SK-N-SH (cell line): ENCODE data around the gene SP2. TPM values are rescaled to one million over a fixed set of nuclear protein-coding genes. Genes with fewer than 3 reads are reported as not detected.

ENCODE experiments used
- CTCF ChIA-PET: fragments of 300-600, 350-600 bp; formaldehyde crosslinking; extraction: SDS; loops from one replicate; lab custom pipeline; 2021; lab: Yijun Ruan, JAX
- POLR2A ChIA-PET: fragments of 350-600 bp; sonication (Branson Sonifier 250); formaldehyde crosslinking; extraction: SDS; loops from one replicate; lab custom pipeline; 2020; ENCODE audit warnings: antibody characterized with exemption, inconsistent platforms; lab: Yijun Ruan, JAX
- DNase-seq: peaks from one replicate; pipeline ENCODE4 v3.0.0; 2012
- H2AFZ ChIP-seq: fragments of 200-600 bp; sonication (generic); 2 replicates; pipeline ENCODE4 v1.8.1; 2016; ENCODE audit warnings: antibody characterized with exemption, mild to moderate bottlenecking, low read depth
- H3F3A ChIP-seq: fragments of 200-600 bp; sonication (generic); replicated peaks from 2 replicates; pipeline ENCODE3; 2016; ENCODE audit warnings: antibody characterized with exemption, mild to moderate bottlenecking; ENCODE audit not compliant: insufficient read depth
- H3K27ac ChIP-seq, 2 experiments: fragments of 200-500 bp in 1 of 2; fragments of 200-600 bp in 1 of 2; sonication (Bioruptor generic) in 1 of 2; sonication (generic), shearing (Covaris generic) in 1 of 2; 2 replicates each; pipeline versions ENCODE4 v1.5.1 to v1.6.1; 2014 to 2016; ENCODE audit warnings: low read depth in 2 of 2, inconsistent platforms in 1 of 2, low read length in 1 of 2, mild to moderate bottlenecking in 1 of 2, mixed read lengths in 1 of 2
- H3K27me3 ChIP-seq: fragments of 200-600 bp; sonication (generic), shearing (Covaris generic); 2 replicates; pipeline ENCODE4 v1.6.1; 2016; ENCODE audit warnings: mixed run types; ENCODE audit not compliant: insufficient read depth
- H3K36me3 ChIP-seq, 2 experiments: fragments of 200-500 bp in 1 of 2; fragments of 200-600 bp in 1 of 2; sonication (Bioruptor generic) in 1 of 2; sonication (generic) in 1 of 2; replicated peaks in 1 of 2; 2 replicates each; pipeline versions ENCODE3 to v1.5.1; 2014 to 2016; ENCODE audit warnings: low read length in 1 of 2, mild to moderate bottlenecking in 1 of 2; ENCODE audit not compliant: insufficient read depth in 2 of 2, control insufficient read depth in 1 of 2
- H3K4me1 ChIP-seq, 2 experiments: fragments of 200-500 bp in 1 of 2; fragments of 200-600 bp in 1 of 2; sonication (Bioruptor generic) in 1 of 2; sonication (generic), shearing (Covaris generic) in 1 of 2; 2 replicates each; pipeline versions ENCODE4 v1.5.1 to v1.6.1; 2014 to 2016; ENCODE audit warnings: low read depth in 1 of 2, low read length in 1 of 2, mixed run types in 1 of 2; ENCODE audit not compliant: insufficient read depth in 2 of 2, control insufficient read depth in 1 of 2
- H3K4me2 ChIP-seq: fragments of 200-600 bp; sonication (generic), shearing (Covaris generic); 2 replicates; pipeline ENCODE4 v1.6.1; 2017; ENCODE audit warnings: mixed run types
- H3K4me3 ChIP-seq, 2 experiments: fragments of 200-500 bp in 1 of 2; fragments of 200-600 bp in 1 of 2; sonication (Bioruptor generic) in 1 of 2; sonication (generic), shearing (Covaris generic) in 1 of 2; 2 replicates each; pipeline versions ENCODE4 v1.5.1 to v1.8.1; 2014 to 2016; ENCODE audit warnings: low read depth in 2 of 2, inconsistent platforms in 1 of 2, low read length in 1 of 2, mild to moderate bottlenecking in 1 of 2, mixed read lengths in 1 of 2, moderate library complexity in 1 of 2
- H3K79me2 ChIP-seq: fragments of 200-600 bp; sonication (generic); 2 replicates; pipeline ENCODE4 v1.8.1; 2017; ENCODE audit warnings: mild to moderate bottlenecking; ENCODE audit not compliant: insufficient read depth
- H3K9ac ChIP-seq: fragments of 200-600 bp; sonication (generic); 2 replicates; pipeline ENCODE4 v1.6.1; 2017; ENCODE audit warnings: mixed run types
- H3K9me2 ChIP-seq: fragments of 200-600 bp; sonication (generic); 2 replicates; pipeline ENCODE4 v1.6.1; 2017; ENCODE audit warnings: mixed run types
- H3K9me3 ChIP-seq: fragments of 200-600 bp; sonication (generic); 2 replicates; pipeline ENCODE4 v1.6.1; 2017; ENCODE audit warnings: mixed run types, mild to moderate bottlenecking, moderate library complexity
- H4K20me1 ChIP-seq: fragments of 200-600 bp; sonication (generic); 2 replicates; pipeline ENCODE4 v1.6.1; 2017; ENCODE audit warnings: mild to moderate bottlenecking, mixed run types; ENCODE audit not compliant: insufficient read depth
- CHD2 ChIP-seq: fragments of 150-350 bp; IDR thresholded peaks from 2 replicates; pipeline ENCODE4 v1.6.1; 2018; ENCODE audit warnings: low read length; ENCODE audit not compliant: partially characterized antibody
- CTCF ChIP-seq: fragments of 200-600 bp; sonication (generic); IDR thresholded peaks from 2 replicates; pipeline ENCODE4 v1.6.1; 2017; ENCODE audit warnings: antibody characterized with exemption, mild to moderate bottlenecking, moderate library complexity
- ELF1 ChIP-seq: IDR thresholded peaks from 2 replicates; pipeline ENCODE4 v1.4.0; 2012
- EZH2phosphoT487 ChIP-seq: fragments of 200-600 bp; sonication (generic); IDR thresholded peaks from 2 replicates; pipeline ENCODE4 v1.6.1; 2017; ENCODE audit warnings: low read depth, mixed run types, mild to moderate bottlenecking, antibody characterized with exemption, moderate library complexity, borderline replicate concordance
- FOSL2 ChIP-seq: IDR thresholded peaks from 2 replicates; pipeline ENCODE4 v1.4.0; 2012; ENCODE audit warnings: low read depth, mild to moderate bottlenecking, moderate library complexity, borderline replicate concordance
- FOXJ3 ChIP-seq: sonication (generic); formaldehyde crosslinking; IDR thresholded peaks from 2 replicates; pipeline ENCODE4 v1.5.1; 2020; ENCODE audit warnings: mild to moderate bottlenecking, missing genetic modification reagents
- GABPA ChIP-seq: IDR thresholded peaks from 2 replicates; pipeline ENCODE4 v1.4.0; 2012; ENCODE audit warnings: low read depth, mild to moderate bottlenecking
- IRF3 ChIP-seq: fragments of 150-350 bp; IDR thresholded peaks from 2 replicates; pipeline ENCODE4 v1.6.1; 2016; ENCODE audit warnings: mild to moderate bottlenecking, low read depth, low read length
- MAX ChIP-seq: IDR thresholded peaks from 2 replicates; pipeline ENCODE4 v1.4.0; 2012; ENCODE audit warnings: low read depth
- NFIC ChIP-seq: IDR thresholded peaks from 2 replicates; pipeline ENCODE4 v1.4.0; 2012; ENCODE audit warnings: borderline replicate concordance
- NRF1 ChIP-seq: IDR thresholded peaks from 2 replicates; pipeline ENCODE4 v1.6.1; 2012; ENCODE audit warnings: low read depth, mild to moderate bottlenecking, low read length
- PBX3 ChIP-seq: IDR thresholded peaks from 2 replicates; pipeline ENCODE4; 2012
- RAD21 ChIP-seq: IDR thresholded peaks from 2 replicates; pipeline ENCODE4 v1.6.1; 2012; ENCODE audit warnings: mild to moderate bottlenecking, low read length
- RFX5 ChIP-seq: IDR thresholded peaks from 2 replicates; pipeline ENCODE4 v1.6.1; 2012; ENCODE audit warnings: mild to moderate bottlenecking, improper control_type of control experiment, low read length
- RXRA ChIP-seq: IDR thresholded peaks from 2 replicates; pipeline ENCODE4 v1.4.0; 2012; ENCODE audit warnings: low read depth, mild to moderate bottlenecking, borderline replicate concordance
- SIN3A ChIP-seq: IDR thresholded peaks from 2 replicates; pipeline ENCODE4 v1.6.1; 2012; ENCODE audit warnings: low read depth, mild to moderate bottlenecking, low read length, moderate library complexity, borderline replicate concordance
- TAF1 ChIP-seq: IDR thresholded peaks from 2 replicates; pipeline ENCODE4 v1.6.1; 2012; ENCODE audit warnings: low read depth, mild to moderate bottlenecking, low read length, moderate library complexity, borderline replicate concordance
- TCF12 ChIP-seq: IDR thresholded peaks from 2 replicates; pipeline ENCODE4 v1.4.0; 2012
- USF2 ChIP-seq: fragments of 150-350 bp; IDR thresholded peaks from 2 replicates; pipeline ENCODE4 v1.6.1; 2017; ENCODE audit warnings: antibody characterized with exemption, low read length, low read depth, borderline replicate concordance
- ZBTB33 ChIP-seq: IDR thresholded peaks from 2 replicates; pipeline ENCODE4 v1.4.0; 2012; ENCODE audit warnings: low read depth, borderline replicate concordance
- WGBS: methylation state at CpG from one replicate; pipeline ENCODE4 v1.1.6; 2017; ENCODE audit warnings: low lambda C conversion rate; 5-methylcytosine and 5-hydroxymethylcytosine counted together
- polyA plus RNA-seq, 3 experiments: library from polyadenylated mRNA; depleted of rRNA; stranded (reverse); fragments of >200 nt; gene quantifications; 2 replicates each; pipeline ENCODE4 v1.2.3, GENCODE V29; 2012

SP2 gene
- polyA plus RNA-seq, 1 of the 3 experiments (the other 2 are of a cell fraction), result 16.7 TPM

DNA sequence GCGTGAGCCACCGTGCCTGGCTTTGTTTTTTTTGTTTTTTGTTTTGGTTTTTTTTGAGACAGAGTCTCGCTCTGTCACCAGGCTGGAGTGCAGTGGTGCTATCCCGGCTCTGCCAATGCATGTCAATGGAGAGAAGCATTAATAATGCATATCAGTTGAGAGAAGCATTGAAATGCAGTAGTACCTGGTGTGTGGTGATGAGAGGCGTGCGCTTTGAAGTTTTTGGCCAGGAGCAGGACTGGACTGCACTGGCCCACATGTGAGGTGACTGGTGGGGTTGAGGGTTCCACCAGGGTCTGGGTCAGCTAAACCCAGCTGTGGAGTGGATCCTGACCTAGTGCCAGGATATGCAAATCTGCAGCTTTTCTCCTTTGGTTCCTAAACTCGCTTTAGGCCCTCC is 5.4 kb downstream of the SP2 start:
- Histone ChIP-seq H3K9ac (no peak overlapping the region), H3K27me3 (no peaks in the 10 kb centered on the region), H3K4me1 (peaks cover 8 to 15% of the 10 kb centered on the region in 2 experiments; a peak in 3 of 4 replicates), H3K4me2 (no peak overlapping the region), H3K9me3 (no peaks in the 10 kb centered on the region), H3K27ac (no peak overlapping the region), H2AFZ (no peak overlapping the region), H3F3A (peaks cover 7% of the 10 kb centered on the region), H3K4me3 (no peak overlapping the region), H4K20me1 (no peaks in the 10 kb centered on the region), H3K9me2 (no peaks in the 10 kb centered on the region), H3K36me3 (peaks cover 11 to 14% of the 10 kb centered on the region in 2 experiments), H3K79me2 (peaks cover 54% of the 10 kb centered on the region)
- ChIA-PET CTCF (interaction anchor here (1.8 to 2.3 kb wide), 3 partner anchors 12 to 60 kb away, joined by 5 to 7 read pairs (median 6); partner anchors contain the start of gene SCRN2), POLR2A (no interaction called here)
- 91% methylated on average over 7 of the region's 7 CpGs for WGBS
- TF ChIP-seq FOSL2 (no peak), NFIC (no peak), TCF12 (no peak), GABPA (no peak), ELF1 (no peak), MAX (no peak), TAF1 (no peak), CTCF (no peak), RXRA (no peak), SIN3A (no peak), EZH2phosphoT487 (no peak), RFX5 (no peak), IRF3 (no peak), ZBTB33 (no peak), RAD21 (no peak), USF2 (no peak), FOXJ3 (CRISPR knock-in tag) (no peak), CHD2 (no peak), PBX3 (no peak), NRF1 (no peak)
- DNase-seq, result no peak
